HG02943 (cell line): ENCODE results near the gene FUS.
"Not testable (repeated sequence)": the region's sequence is repeated elsewhere in the genome, so short reads cannot be mapped to it uniquely, and the experiment has no call there.

Experiments used
- ATAC-seq: cut with Tn5 transposase; IDR thresholded peaks from one replicate; pipeline ENCODE4 v1.9.1; 2021; ENCODE audit warnings: mild to moderate bottlenecking, low read depth, moderate library complexity; ENCODE audit not compliant: unreplicated experiment

Gene FUS

GRCh38 chr16:31184888-31185287 is 4.9 kb downstream of the FUS start:
- no peak for ATAC-seq

- ATAC-seq = no peak
Observed at GRCh38 chr16:31185339-31185738, 5.4 kb downstream of the FUS start.

- no peak for ATAC-seq
Observed at GRCh38 chr16:31186176-31186575, 6.2 kb downstream of the FUS start.

- no peak for ATAC-seq
Observed at GRCh38 chr16:31186930-31187807, 7.2 kb downstream of the FUS start.

- ATAC-seq = no peak
Observed at GRCh38 chr16:31187808-31188189, 7.9 kb downstream of the FUS start.

- ATAC-seq = no peak
Observed at GRCh38 chr16:31188450-31189411, 8.8 kb downstream of the FUS start.

GRCh38 chr16:31189412-31189778 is 9.5 kb downstream of the FUS start:
- ATAC-seq = no peak

- no peak for ATAC-seq
Observed at GRCh38 chr16:31190061-31190460, 10.1 kb downstream of the FUS start.

- no peak for ATAC-seq
Observed at GRCh38 chr16:31190818-31191444, 11.0 kb downstream of the FUS start.

GRCh38 chr16:31191697-31192428 is 11.9 kb downstream of the FUS start:
- no peak for ATAC-seq

GRCh38 chr16:31192856-31193642 is 13.1 kb downstream of the FUS start:
- ATAC-seq = no peak

GRCh38 chr16:31193874-31194273 is 13.9 kb downstream of the FUS start:
- ATAC-seq = no peak

- no peak for ATAC-seq
Observed at GRCh38 chr16:31194898-31195297, 15.0 kb downstream of the FUS start.

GRCh38 chr16:31195861-31196260 is 15.9 kb downstream of the FUS start:
- not testable (repeated sequence) for ATAC-seq

- ATAC-seq = no peak
Observed at GRCh38 chr16:31196324-31197088, 16.6 kb downstream of the FUS start.

- no peak for ATAC-seq
Observed at GRCh38 chr16:31198207-31198882, 18.4 kb downstream of the FUS start.

- ATAC-seq = no peak
Observed at GRCh38 chr16:31199430-31200041, 19.6 kb downstream of the FUS start.

- not testable (repeated sequence) for ATAC-seq
Observed at GRCh38 chr16:31200111-31200510, 20.2 kb downstream of the FUS start.
